GM12878 (cell line): ENCODE measurements around the gene RPL9. TPM values are rescaled to one million over a fixed set of nuclear protein-coding genes. Genes with fewer than 3 reads are reported as not detected.

Source experiments
- ATAC-seq: fragments of 200-7000 bp; cut with Tn5 transposase; 3 replicates; pipeline ENCODE4 v1.9.1; 2020; ENCODE audit warnings: mild to moderate bottlenecking, moderate library complexity
- BruUV-seq: library from RNA; stranded (reverse); fragments of 400-500 nt; replicated peaks from 2 replicates; lab custom pipeline; 2021; lab: Mats Ljungman, UMichigan
- CTCF ChIA-PET: fragments of 300-600 bp; sonication (Branson Sonifier 250); formaldehyde crosslinking; extraction: SDS; loops from one replicate; lab custom pipeline; 2021; ENCODE audit warnings: inconsistent platforms; lab: Yijun Ruan, JAX
- POLR2A ChIA-PET: fragments of 350-600 bp; formaldehyde crosslinking; extraction: SDS; loops from one replicate; lab custom pipeline; 2021; ENCODE audit warnings: inconsistent platforms; lab: Charles Lee
- RAD21 ChIA-PET: fragments of 300-600 bp; sonication (Branson Sonifier 250); formaldehyde crosslinking; loops from one replicate; lab custom pipeline; 2023; ENCODE audit warnings: antibody characterized with exemption; ENCODE audit not compliant: unreplicated experiment; lab: Charles Lee
- SMC1A ChIA-PET: fragments of 300-600 bp; sonication (Branson Sonifier 250); formaldehyde crosslinking; loops from one replicate; lab custom pipeline; 2023; ENCODE audit not compliant: unreplicated experiment, uncharacterized antibody; lab: Charles Lee
- DNase-seq: peaks from one replicate; pipeline ENCODE4 v3.0.0-alpha.2; 2011; ENCODE audit warnings: low read depth, low spot score
- FAIRE-seq: peaks from 3 replicates; lab custom pipeline; 2011; peaks lifted over from hg19 to GRCh38; lab: Jason Lieb, UNC
- H2AFZ ChIP-seq: 2 replicates; pipeline ENCODE4 v1.6.0; 2011; ENCODE audit warnings: low read depth, low read length, control low read depth; ENCODE audit not compliant: control insufficient read depth
- H3K27ac ChIP-seq: 2 replicates; pipeline ENCODE4 v1.5.1; 2011; ENCODE audit warnings: control low read depth; ENCODE audit not compliant: control insufficient read depth, insufficient read depth
- H3K27me3 ChIP-seq, 2 experiments: replicated peaks in 1 of 2; 2 replicates each; pipeline versions ENCODE4 v1.6.0 to v1.6.1; 2011; ENCODE audit warnings: low read length in 1 of 2; ENCODE audit not compliant: control insufficient read depth in 2 of 2, insufficient read depth in 2 of 2
- H3K36me3 ChIP-seq, 2 experiments: 2 replicates each; pipeline ENCODE4 v1.5.1; 2011; ENCODE audit warnings: low read length in 1 of 2; ENCODE audit not compliant: control insufficient read depth in 2 of 2, insufficient read depth in 2 of 2
- H3K4me1 ChIP-seq: 2 replicates; pipeline ENCODE4 v1.6.1; 2011; ENCODE audit warnings: mild to moderate bottlenecking, low read length, moderate library complexity, mixed read lengths; ENCODE audit not compliant: control insufficient read depth, insufficient read depth
- H3K4me2 ChIP-seq: 2 replicates; pipeline ENCODE4 v1.6.0; 2011; ENCODE audit warnings: control low read depth; ENCODE audit not compliant: control insufficient read depth, insufficient read depth
- H3K4me3 ChIP-seq: fragments of 200-600 bp; sonication (generic); 2 replicates; pipeline ENCODE4 v1.5.1; 2016
- H3K79me2 ChIP-seq: 2 replicates; pipeline ENCODE4 v1.6.0; 2011; ENCODE audit warnings: low read length; ENCODE audit not compliant: control insufficient read depth, insufficient read depth
- H3K9ac ChIP-seq: 2 replicates; pipeline ENCODE4 v1.8.0; 2011; ENCODE audit warnings: low read length, control low read depth, mixed read lengths; ENCODE audit not compliant: control insufficient read depth, insufficient read depth
- H3K9me3 ChIP-seq: replicated peaks from 3 replicates; pipeline ENCODE4 v1.5.1; 2011; ENCODE audit warnings: mild to moderate bottlenecking, low read length; ENCODE audit not compliant: control insufficient read depth, insufficient read depth
- H4K20me1 ChIP-seq: 2 replicates; pipeline ENCODE4 v1.6.0; 2011; ENCODE audit not compliant: control insufficient read depth, insufficient read depth
- BACH1 ChIP-seq: fragments of 450-650 bp; IDR thresholded peaks from 2 replicates; pipeline ENCODE4 v1.6.1; 2017; ENCODE audit warnings: mild to moderate bottlenecking, borderline replicate concordance
- ESRRA ChIP-seq: IDR thresholded peaks from 2 replicates; pipeline ENCODE4 v1.6.1; 2012; ENCODE audit warnings: mild to moderate bottlenecking, low read length, improper control_type of control experiment
- HDAC6 ChIP-seq: fragments of 200-600 bp; sonication (generic); IDR thresholded peaks from one replicate; pipeline ENCODE4 v1.8.0; 2017; ENCODE audit warnings: antibody characterized with exemption; ENCODE audit not compliant: unreplicated experiment
- NFXL1 ChIP-seq: fragments of 450-650 bp; IDR thresholded peaks from 2 replicates; pipeline ENCODE4 v1.6.1; 2017; ENCODE audit warnings: antibody characterized with exemption, mild to moderate bottlenecking, borderline replicate concordance
- NFYB ChIP-seq: IDR thresholded peaks from 2 replicates; pipeline ENCODE4 v1.6.1; 2011; ENCODE audit warnings: low read depth, mild to moderate bottlenecking, low read length, improper control_type of control experiment, moderate library complexity; ENCODE audit not compliant: insufficient read depth
- POLR2A ChIP-seq: IDR thresholded peaks from 2 replicates; pipeline ENCODE4 v1.6.1; 2011; ENCODE audit warnings: low read depth, mild to moderate bottlenecking, low read length
- POLR2AphosphoS5 ChIP-seq: IDR thresholded peaks from 2 replicates; pipeline ENCODE4 v1.6.1; 2011; ENCODE audit warnings: mild to moderate bottlenecking, low read length, inconsistent platforms
- ZNF384 ChIP-seq: IDR thresholded peaks from 2 replicates; pipeline ENCODE4 v1.6.1; 2012; ENCODE audit warnings: low read depth, mild to moderate bottlenecking, low read length, improper control_type of control experiment, borderline replicate concordance
- WGBS: methylation state at CpG from one replicate; pipeline ENCODE4 v1.1.6; 2016; ENCODE audit warnings: low lambda C conversion rate; ENCODE audit not compliant: insufficient replicate concordance, insufficient coverage; ENCODE audit errors: missing lambda C conversion rate; 5-methylcytosine and 5-hydroxymethylcytosine counted together
- in situ Hi-C: fragments of 300-500 bp; cut with MboI; formaldehyde crosslinking; loops from 9 replicates; pipeline ENCODE4 v1.14.3; 2018; ENCODE audit warnings: mixed read lengths
- intact Hi-C: fragments of 100-400 bp; cut with micrococcal nuclease; formaldehyde crosslinking; loops from one replicate; pipeline ENCODE4 v1.14.2; 2022; ENCODE audit not compliant: unreplicated experiment
- polyA plus RNA-seq, 11 experiments: library from polyadenylated mRNA; depleted of rRNA in 4 of 11; unstranded in 6 of 11; stranded (reverse) in 5 of 11; fragments of >200 nt; fragmentation: Nextera tagmentation in 4 of 11; fragmentation: Illumina TruSeq in 1 of 11; extraction: Ambion mirVana in 4 of 11; extraction: Trizol in 1 of 11; gene quantifications; 1 replicate in 1 of 11; 2 replicates in 10 of 11; pipeline versions ENCODE4 v1.2.1 to v1.2.3, GENCODE V29; 2011 to 2016; ENCODE audit warnings: inconsistent platforms in 2 of 11, missing spikeins in 2 of 11, low read depth in 1 of 11
- total RNA-seq, 4 experiments: library from RNA; depleted of rRNA in 3 of 4; stranded (reverse); fragments of >200 nt in 3 of 4; fragmentation: Illumina TruSeq in 1 of 4; extraction: Trizol in 1 of 4; gene quantifications; 2 replicates each; pipeline versions ENCODE4 v1.2.1 to v1.2.3, GENCODE V29; 2013 to 2021

The RPL9 gene
- total and polyA plus RNA-seq, 10 of the 15 experiments (the other 5 are each of a cell fraction or from before 2014, with no cell fraction given), result 1,006 to 4,767 (median 2,910) TPM

GRCh38 chr4:39456946-39457763 lies 1.6 kb downstream of the RPL9 start (continued):
- no peak for TF ChIP-seq NFYB

GRCh38 chr4:39455486-39455885 lies 3.2 kb downstream of the RPL9 start:
- peak overlapping the region; percentile 21; the same call in 1 of the 2 replicates for H3K4me3 ChIP-seq
- H2AFZ ChIP-seq, result no peak overlapping the region
- ATAC-seq (no peak), FAIRE-seq (no peak), DNase-seq (no peak)
- no TSS peak for BruUV-seq
- H3K36me3 ChIP-seq, result peaks cover 6 to 49% of the 10 kb centered on the region in 2 experiments
- WGBS, result 94% methylated on average over 6 of the region's 6 CpGs
- H3K9me3 ChIP-seq, result no peaks in the 10 kb centered on the region; the same call in 2 of the 3 replicates
- H4K20me1 ChIP-seq, result peaks cover 7% of the 10 kb centered on the region
- H3K79me2 ChIP-seq, result peaks cover 49% of the 10 kb centered on the region
- H3K4me1 ChIP-seq, result peaks cover 2% of the 10 kb centered on the region; the same call in 1 of the 2 replicates
- ChIA-PET POLR2A (no interaction called here), CTCF (interaction anchor here (0.6 to 2.1 kb wide), 8 partner anchors 8 to 553 kb away, joined by 3 to 10 read pairs (median 4); partner anchors contain the start of genes PDS5A and WDR19), SMC1A (interaction anchor here (0.7 to 2.0 kb wide), 5 partner anchors 8 to 531 kb away, joined by 3 to 5 read pairs (median 3); partner anchors contain the start of gene RFC1), RAD21 (interaction anchor here (0.9 kb wide), 1 partner anchor 13 kb away, joined by 4 read pairs; no protein-coding TSS in a partner anchor)
- TF ChIP-seq POLR2AphosphoS5 (peak; percentile 73; the same call in 1 of the 2 replicates), ESRRA (no peak), NFXL1 (no peak), POLR2A (peak; percentile 35; the same call in 1 of the 2 replicates), HDAC6 (no peak), ZNF384 (no peak), BACH1 (no peak)
- peak overlapping the region; percentile 92 for H3K4me2 ChIP-seq
- H3K27me3 ChIP-seq, result no peaks in the 10 kb centered on the region
- in situ Hi-C loops, result no loop called here
- no peak overlapping the region for H3K9ac ChIP-seq
- intact Hi-C loops, result loop anchor here (5.0 kb wide), 2 partner anchors 162 to 553 kb away; no protein-coding TSS in a partner anchor
- H3K27ac ChIP-seq, result no peak overlapping the region
